Activated CD4-positive, alpha-beta T cell treated with anti-CD3 and anti-CD28 coated beads for 48 hours (primary cell): Measurements from ENCODE around the gene SLC28A1.
A peak's percentile ranks its signal among the peaks of the same experiment; 100 is the strongest.

Source experiments
- DNase-seq: peaks from one replicate; pipeline ENCODE4 v3.0.0-alpha.2; 2020

SLC28A1 gene

DNA sequence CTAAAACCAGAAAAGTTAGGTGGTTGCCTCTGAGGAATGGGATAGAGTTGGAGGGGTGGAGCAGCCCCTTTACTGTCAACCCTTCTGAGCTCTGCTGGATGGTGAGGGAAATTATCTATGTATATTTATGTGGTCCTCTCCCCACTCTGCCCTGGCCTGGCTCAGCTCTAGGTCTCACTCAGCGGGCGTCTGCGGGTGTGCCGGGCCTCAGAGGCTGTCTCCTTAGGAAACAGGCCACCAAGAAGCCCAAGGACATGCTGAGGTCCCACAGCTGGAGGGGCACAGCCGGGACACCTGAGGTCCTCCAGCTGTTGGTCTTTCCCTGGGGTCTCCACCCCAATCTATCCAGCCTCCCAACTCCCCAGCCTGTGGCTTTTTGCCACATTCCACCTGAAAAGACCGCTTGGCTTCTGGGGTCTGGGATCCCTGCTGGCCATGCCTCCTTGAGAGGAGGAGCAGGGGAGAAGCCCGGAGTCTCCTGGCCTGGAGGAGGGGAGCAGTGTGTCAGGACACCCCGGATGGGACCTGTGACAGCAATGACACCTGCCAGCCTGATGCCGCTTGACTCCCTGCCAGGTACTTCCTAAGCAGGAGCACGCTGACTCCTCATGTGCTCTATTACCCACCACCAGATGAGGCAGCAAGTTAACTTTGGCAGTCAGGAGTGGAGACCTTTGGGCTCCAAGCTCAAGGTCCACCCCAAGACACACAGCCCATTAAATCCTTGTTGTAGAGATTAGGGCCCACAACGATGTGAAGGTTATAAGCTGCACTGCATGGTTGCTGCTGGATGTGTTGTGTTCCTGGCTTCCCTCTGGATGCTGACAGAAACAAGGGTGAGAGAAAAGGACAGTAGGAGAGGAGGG is at the start of gene SLC28A1:
Gene SLC28A1, plus strand, starts transcription at position 747 of the 866 bp plus-strand sequence. CDS start 3,099 bp downstream, outside the sequence.
- no peak for DNase-seq

- DNase-seq: no peak
Measured at GRCh38 chr15:84834969-84835368, 49.5 kb upstream of the SLC28A1 start.

DNA sequence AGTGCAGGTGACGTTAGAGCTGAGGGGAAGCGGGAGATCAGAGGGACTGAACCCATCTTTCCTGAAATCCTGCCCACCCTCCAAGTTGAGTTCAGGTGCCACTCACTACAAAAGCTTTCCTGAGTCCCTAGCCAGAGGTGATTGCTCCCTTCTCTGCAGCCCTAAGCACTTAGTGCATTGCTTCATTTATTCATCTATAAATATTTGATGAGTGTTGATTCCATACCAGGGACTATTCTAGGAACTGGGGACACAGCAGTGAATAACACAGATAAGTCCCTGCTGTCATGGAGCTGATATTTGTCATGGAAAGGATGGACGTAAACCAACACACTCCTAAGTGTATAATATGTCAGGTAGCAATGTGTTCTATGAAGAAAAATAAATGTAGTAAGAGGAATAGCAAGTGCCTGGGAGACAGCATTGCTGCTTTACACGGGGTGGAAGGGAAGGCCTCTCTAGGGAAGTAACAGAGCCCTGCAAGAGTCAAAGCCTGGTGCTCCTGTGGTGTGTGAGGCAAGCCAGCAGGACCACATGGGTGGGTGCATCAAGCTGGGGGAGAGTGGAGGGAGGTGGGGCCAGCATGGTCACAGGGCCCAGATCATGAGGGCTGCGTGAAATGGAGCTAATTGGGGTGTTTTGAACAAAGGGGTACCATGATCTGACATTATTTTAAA is 48.7 kb upstream of the SLC28A1 start:
- no peak for DNase-seq

DNA sequence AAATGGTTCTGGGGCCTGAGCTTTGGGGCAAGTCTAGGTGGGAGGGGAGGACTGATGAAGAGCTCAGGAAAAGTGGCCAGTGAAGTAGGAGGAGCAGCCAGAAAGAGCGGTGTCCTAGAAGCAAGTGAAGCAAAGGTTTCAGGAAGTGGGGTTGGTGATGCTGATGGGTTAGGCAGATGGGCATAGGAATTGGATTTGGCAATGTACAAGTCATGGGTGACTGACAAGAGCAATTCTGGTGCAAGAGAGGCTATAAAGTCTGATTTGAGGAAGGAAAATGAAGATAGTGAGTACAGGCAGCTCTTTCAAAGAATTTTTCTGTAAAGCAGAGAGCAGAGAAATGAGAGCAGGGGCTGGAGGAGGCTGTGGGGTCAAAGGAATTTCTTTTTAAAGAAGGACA is 47.6 kb upstream of the SLC28A1 start:
- no peak for DNase-seq

GRCh38 chr15:84839714-84840113 is 44.7 kb upstream of the SLC28A1 start:
- DNase-seq: no peak

- no peak for DNase-seq
Measured at GRCh38 chr15:84840255-84840654, 44.2 kb upstream of the SLC28A1 start.

DNA sequence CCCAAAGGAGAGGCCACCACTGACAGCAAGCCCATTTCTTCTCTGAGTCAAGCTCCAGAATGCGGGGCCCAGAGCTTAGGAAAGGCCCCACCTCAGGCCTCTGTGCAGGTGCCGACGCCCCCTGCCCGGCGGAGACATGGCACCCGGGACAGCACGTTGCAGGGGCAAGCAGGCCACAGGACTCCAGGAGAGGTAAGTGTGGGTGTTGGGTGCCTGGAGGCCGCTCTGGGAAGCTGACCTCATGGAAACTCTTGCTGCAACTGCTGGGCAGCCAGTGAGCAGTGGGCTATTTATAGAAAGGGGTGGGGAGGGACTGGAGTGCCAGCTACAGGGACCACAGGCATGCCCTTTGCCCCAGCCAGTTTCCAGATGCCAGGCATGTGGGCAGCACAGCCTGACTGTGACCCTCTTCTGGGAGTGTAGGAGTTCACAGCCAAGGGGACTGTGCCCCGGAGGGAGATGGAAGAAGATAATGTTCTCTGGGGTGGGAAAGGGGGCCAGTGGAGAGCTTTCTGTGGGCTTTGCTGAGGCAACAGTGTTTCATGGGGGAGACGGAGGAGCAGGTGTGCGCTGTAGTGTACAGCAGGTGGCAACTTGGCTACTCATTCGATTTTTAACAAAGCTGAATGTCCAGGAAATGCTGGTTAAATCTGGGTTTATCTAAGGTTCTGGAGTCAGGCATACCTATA is 43.6 kb upstream of the SLC28A1 start:
- no peak for DNase-seq

GRCh38 chr15:84842781-84843180 is 41.7 kb upstream of the SLC28A1 start:
- DNase-seq: no peak

DNA sequence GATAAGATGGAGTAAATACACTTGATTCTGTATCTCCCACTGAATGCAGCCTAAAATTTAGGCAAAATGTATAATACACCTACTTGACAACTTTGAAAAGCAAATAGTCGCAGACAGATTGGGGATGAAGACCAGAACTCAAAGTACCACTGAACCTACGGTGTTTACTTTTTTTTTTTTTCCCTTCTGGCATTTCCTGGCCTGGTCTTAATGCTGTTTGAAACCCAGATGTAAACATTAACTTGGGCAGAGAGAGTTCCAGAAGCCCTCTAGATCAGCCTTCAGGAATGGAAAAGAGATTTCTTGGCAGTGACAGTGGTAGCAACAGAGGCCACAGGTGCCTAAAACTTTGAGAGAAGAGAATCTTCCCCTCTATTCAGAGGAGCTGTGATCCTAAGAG is 39.5 kb upstream of the SLC28A1 start:
- DNase-seq: no peak

DNA sequence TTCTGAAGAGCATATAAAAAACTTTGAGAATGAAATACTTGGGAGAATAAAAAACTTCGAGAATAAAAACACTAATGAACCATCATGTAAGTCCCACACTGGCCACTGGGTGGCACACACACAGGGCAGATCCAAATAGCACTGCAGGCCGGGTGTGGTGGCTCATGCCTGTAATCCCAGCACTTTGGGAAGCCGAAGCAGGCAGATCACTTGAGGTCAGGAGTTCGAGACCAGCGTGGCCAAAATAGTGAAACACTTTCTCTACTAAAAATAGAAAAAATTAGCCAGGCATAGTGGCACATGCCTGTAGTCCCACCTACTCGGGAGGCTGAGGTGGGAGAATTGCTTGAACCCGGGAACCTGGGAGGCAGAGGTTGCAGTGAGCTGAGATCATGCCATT is 38.8 kb upstream of the SLC28A1 start:
- DNase-seq: peak; percentile 70

DNA sequence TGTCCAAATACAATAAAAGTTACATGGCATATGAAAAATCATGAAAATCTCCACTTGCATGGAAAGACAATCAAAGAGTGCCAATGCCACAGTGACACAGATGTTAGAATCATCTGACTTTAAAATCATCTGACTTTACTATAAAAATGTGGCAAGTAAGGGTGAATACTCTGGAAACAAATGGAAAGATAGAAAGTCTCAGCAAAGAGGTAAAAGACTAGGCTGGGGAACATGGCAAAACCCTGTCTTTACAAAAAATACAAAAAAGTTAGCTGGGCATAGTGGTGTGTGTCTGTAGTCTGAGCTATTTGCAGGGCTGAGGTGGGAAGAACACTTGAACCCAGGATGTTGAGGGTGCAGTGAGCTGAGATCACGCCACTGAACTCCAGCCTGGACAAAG is 38.2 kb upstream of the SLC28A1 start:
- no peak for DNase-seq

- no peak for DNase-seq
Measured at GRCh38 chr15:84847382-84847781, 37.1 kb upstream of the SLC28A1 start.

DNA sequence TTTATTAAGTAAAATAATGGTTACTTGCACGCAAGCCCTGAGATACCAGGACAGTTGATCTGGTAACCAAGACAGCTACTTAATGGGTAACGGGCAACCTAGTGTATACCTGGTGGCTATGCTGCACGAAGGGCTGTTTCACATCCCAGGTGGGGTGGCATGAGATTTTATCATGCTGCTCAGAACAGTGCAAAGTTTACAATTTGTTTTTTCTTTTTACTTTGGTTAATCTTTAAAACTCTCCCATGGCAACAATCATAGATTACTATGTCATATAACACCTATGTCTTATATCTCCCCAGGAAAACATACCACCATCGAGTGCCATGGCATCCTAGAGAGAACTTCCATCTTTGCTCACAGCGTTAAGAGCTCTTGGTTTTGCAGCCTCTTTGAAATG is 32.2 kb upstream of the SLC28A1 start:
- DNase-seq: no peak

DNA sequence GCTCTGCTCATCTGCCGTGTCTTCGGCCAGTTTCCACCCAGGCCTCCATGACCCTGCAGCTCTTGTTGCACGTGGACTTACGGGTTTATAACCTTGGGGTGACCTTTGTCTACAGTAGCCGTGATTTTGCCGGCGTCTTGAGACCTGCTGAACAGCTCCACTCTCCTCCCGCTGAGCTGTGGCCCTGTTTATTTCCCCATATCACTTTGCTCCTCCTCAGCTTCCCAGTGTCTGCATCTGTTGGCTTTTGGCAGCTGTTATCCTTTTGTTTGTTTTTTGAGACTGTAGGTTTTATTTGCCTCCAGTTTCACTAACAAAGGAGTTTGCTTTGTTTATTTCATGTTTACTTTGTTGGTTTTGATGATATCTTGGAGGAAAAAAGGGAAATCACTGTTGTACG is 29.3 kb upstream of the SLC28A1 start:
- no peak for DNase-seq

DNA sequence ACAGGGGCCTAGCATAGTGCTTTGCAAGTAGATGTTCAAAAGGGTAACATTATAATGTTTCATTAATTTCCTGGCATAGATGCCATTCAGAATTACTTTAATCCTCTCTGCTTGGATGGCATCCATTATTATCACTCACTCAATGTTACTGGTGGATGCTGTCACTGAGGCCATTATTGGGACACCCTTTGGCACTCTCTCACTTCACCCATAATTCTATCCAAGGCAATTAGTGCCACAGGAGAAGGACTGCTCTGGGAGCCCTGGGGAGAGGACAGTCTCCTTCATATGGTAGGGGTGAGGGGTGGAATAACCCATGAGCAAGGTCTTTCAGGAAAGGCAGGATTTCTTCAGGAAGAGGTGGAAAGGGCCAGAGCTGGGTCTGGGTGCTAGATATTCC is 28.7 kb upstream of the SLC28A1 start:
- no peak for DNase-seq

DNA sequence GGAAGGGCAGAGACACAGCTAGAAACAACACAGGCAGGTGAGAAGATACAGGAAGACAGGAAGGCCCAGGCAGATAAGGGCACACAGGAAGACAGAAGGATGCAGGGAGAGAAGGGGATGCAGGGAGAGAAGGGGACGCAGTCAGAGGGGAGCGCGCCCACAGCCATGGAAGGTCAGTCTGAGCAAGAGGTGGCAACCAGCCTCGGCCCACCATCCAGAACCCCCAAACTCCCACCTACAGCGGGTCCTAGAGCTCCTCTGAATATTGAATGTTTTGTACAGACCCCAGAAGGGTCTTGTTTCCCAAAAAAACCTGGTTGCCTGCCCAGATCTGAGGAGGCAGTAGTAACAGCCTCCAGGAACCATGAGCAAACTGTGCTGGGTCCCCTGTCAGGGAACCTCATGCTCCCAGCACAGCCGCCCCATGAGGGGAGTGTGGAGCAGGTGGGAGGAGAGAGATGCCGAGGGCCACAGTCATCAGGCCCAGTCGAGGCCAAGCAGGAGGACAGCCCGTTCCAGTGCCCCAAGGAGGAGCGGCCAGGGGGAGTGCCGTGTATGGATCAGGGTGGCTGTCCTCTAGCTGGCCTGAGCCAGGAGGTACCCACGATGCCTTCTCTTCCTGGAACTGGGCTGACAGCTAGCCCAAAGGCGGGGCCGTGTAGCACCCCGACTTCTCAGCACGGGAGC is 27.6 kb upstream of the SLC28A1 start:
- DNase-seq: no peak

GRCh38 chr15:84857418-84858004 is 27.0 kb upstream of the SLC28A1 start:
- DNase-seq: no peak

- DNase-seq: no peak
Measured at GRCh38 chr15:84858231-84858630, 26.2 kb upstream of the SLC28A1 start.

GRCh38 chr15:84859144-84859543 is 25.3 kb upstream of the SLC28A1 start:
- DNase-seq: no peak

DNA sequence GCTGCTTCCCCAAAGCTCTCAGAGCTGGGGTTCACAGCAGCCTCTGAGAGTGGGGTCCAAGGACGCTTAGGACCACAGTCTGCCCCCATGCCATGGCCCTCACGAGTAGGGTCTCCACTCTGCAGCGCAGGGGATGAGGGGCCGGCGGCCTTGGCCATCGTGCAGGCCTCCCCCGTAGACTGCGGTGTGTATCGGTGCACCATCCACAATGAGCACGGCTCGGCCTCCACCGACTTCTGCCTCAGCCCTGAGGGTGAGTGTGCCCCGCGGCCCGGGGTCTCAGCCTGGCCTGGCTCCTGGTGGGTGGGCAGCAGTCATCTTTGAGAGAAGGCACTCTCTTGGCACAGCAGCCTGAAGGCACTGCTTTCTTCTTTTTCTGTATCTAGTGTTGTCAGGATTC is 24.8 kb upstream of the SLC28A1 start:
- DNase-seq: no peak

GRCh38 chr15:84861781-84862180 is 22.7 kb upstream of the SLC28A1 start:
- DNase-seq: no peak

DNA sequence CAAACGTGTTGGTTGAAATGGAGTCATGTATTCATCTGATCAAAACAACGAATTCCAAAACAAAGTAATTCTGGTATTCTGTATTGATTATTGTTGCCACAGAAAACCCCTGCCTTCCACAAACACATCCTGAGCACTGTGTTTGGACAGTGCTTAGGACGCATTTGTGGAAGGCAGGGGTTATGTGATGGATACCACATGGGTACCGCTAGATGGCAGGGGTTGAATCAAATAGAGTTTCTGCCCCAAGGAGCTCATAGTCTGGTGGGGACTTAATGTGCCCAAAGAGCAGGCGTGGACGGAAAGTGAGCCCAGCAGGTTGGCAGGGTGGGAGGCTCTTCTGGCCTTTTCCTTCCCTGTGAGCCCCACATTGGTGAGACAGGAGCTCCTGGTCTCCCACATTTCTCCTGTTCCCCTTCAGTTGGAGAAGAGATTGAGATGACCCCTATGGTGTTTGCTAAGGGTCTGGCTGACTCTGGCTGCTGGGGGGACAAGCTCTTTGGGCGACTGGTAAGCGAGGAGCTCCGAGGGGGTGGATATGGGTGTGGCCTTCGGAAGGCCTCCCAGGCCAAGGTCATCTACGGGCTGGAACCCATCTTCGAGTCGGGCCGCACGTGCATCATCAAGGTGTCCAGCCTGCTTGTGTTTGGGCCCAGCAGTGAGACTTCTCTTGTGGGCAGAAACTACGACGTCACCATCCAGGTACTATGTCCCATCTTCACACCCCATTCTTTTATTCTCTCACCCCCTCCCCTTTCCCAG is 22.1 kb upstream of the SLC28A1 start:
- DNase-seq: no peak
